LNCAP (cell line): Measurements from ENCODE around the gene SCYGR3.

Experiments used
- CTCF ChIP-seq: fragments of 450-650 bp; IDR thresholded peaks from 2 replicates; pipeline ENCODE4 v1.5.1; 2017; ENCODE audit warnings: mild to moderate bottlenecking

The SCYGR3 gene

DNA sequence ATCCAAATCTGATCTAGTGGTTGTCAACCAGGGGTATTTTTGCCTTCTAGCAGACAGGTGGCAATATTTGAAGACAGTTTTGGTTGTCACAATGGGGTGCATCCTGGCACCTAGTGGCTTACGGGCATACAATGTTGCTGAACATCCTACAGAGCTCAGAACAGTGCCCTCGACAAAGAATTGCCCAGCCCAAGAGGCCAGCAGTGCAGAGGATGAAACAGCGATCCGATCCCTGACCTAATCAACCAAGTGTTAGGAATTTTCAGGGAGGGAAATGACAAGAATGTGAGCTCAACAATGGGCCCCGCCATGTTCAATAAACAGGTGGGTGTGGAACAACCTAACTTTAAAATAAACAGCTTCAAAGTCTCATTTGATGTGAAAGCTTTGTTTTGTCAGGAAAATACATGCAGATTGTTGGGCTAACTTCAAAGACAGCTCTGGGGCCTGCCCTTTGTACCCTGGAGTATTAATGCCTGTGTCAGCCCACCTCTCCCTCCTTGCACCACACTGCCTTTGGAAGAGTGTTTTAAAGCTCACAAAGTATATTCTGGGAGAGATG lies 29.4 kb upstream of the SCYGR3 start:
- TF ChIP-seq CTCF: no peak

GRCh38 chr2:227642656-227643055 lies 28.0 kb upstream of the SCYGR3 start:
- no peak for TF ChIP-seq CTCF

- TF ChIP-seq CTCF: no peak
Measured at GRCh38 chr2:227634201-227634600, 19.6 kb upstream of the SCYGR3 start.

GRCh38 chr2:227632827-227633226 lies 18.2 kb upstream of the SCYGR3 start:
- no peak for TF ChIP-seq CTCF

GRCh38 chr2:227630322-227630721 lies 15.7 kb upstream of the SCYGR3 start:
- no peak for TF ChIP-seq CTCF

GRCh38 chr2:227629435-227629834 lies 14.8 kb upstream of the SCYGR3 start:
- no peak for TF ChIP-seq CTCF

GRCh38 chr2:227627769-227628168 lies 13.1 kb upstream of the SCYGR3 start:
- no peak for TF ChIP-seq CTCF

- TF ChIP-seq CTCF: no peak
Measured at GRCh38 chr2:227626580-227627151, 12.0 kb upstream of the SCYGR3 start.
